Spleen (tissue), 11 donors: Measurements from ENCODE around the gene ARL6IP4. TPM values are rescaled to one million over a fixed set of nuclear protein-coding genes. Genes with fewer than 3 reads are reported as not detected.
A peak's percentile ranks its signal among the peaks of the same experiment; 100 is the strongest.

Experiments
- DNase-seq: peaks from one replicate; pipeline ENCODE4 v3.0.0-alpha.2; 2020
- H3K27ac ChIP-seq, 8 donors: fragments of 200-600 bp; sonication (generic) in 7 of 8; 1 replicate in 4 of 8; 2 replicates in 4 of 8; pipeline versions ENCODE4 v1.5.0 to v1.8.0; 2016 to 2021; ENCODE audit warnings: inconsistent platforms in 4 of 8, mild to moderate bottlenecking in 4 of 8, moderate library complexity in 1 of 8
- H3K27me3 ChIP-seq, 7 donors: fragments of 200-600 bp; sonication (generic) in 6 of 7; replicated peaks in 1 of 7; 1 replicate in 4 of 7; 2 replicates in 3 of 7; pipeline versions ENCODE4 v1.5.0 to v1.8.0; 2016 to 2021; ENCODE audit warnings: inconsistent platforms in 3 of 7, mild to moderate bottlenecking in 1 of 7
- H3K36me3 ChIP-seq, 6 donors: fragments of 200-600 bp; sonication (generic) in 5 of 6; 1 replicate in 4 of 6; 2 replicates in 2 of 6; pipeline versions ENCODE4 v1.5.0 to v1.8.0; 2016 to 2021; ENCODE audit warnings: inconsistent platforms in 2 of 6
- H3K4me1 ChIP-seq, 6 donors: fragments of 200-600 bp; sonication (generic) in 5 of 6; 1 replicate in 3 of 6; 2 replicates in 3 of 6; pipeline versions ENCODE4 v1.5.0 to v1.8.0; 2016 to 2021; ENCODE audit warnings: inconsistent platforms in 3 of 6
- H3K4me3 ChIP-seq, 8 donors: fragments of 200-600 bp; sonication (generic) in 7 of 8; 1 replicate in 4 of 8; 2 replicates in 4 of 8; pipeline versions ENCODE4 v1.5.0 to v1.8.0; 2016 to 2021; ENCODE audit warnings: inconsistent platforms in 4 of 8, mild to moderate bottlenecking in 4 of 8, moderate library complexity in 2 of 8
- H3K9me3 ChIP-seq, 8 donors: fragments of 200-600 bp; sonication (generic) in 7 of 8; 1 replicate in 4 of 8; 2 replicates in 4 of 8; pipeline versions ENCODE4 v1.5.0 to v1.8.0; 2016 to 2021; ENCODE audit warnings: inconsistent platforms in 4 of 8
- CTCF ChIP-seq, 11 experiments: fragments of 200-600 bp in 7 of 11; fragments of 450-650 bp in 4 of 11; sonication (generic) in 4 of 11; IDR thresholded peaks in 8 of 11; conservative IDR thresholded peaks in 3 of 11; 1 replicate in 7 of 11; 2 replicates in 4 of 11; pipeline versions ENCODE4 v1.4.0 to v1.8.0; 2016 to 2021; ENCODE audit warnings: antibody characterized with exemption in 11 of 11, inconsistent platforms in 4 of 11, mild to moderate bottlenecking in 1 of 11
- POLR2A ChIP-seq, 3 donors: fragments of 450-650 bp; IDR thresholded peaks; one replicate each; pipeline ENCODE4 v1.5.1; 2017; ENCODE audit warnings: antibody characterized with exemption in 3 of 3, mild to moderate bottlenecking in 1 of 3
- POLR2AphosphoS5 ChIP-seq, 3 donors: sonication (generic); formaldehyde crosslinking; IDR thresholded peaks; one replicate each; pipeline ENCODE4 v1.5.1; 2017; ENCODE audit warnings: antibody characterized with exemption in 3 of 3
- WGBS, 5 donors: extraction: QIAGEN DNeasy Blood & Tissue Kit in 3 of 5; methylation state at CpG; one replicate each; pipeline versions ENCODE4 v1.1.5 to v1.1.7; 2013 to 2018; 5-methylcytosine and 5-hydroxymethylcytosine counted together
- intact Hi-C: fragments of 100-400 bp; cut with DNase I; formaldehyde crosslinking; loops from one replicate; pipeline ENCODE4 v1.15.0; 2023; ENCODE audit warnings: low total_unique reads
- polyA plus RNA-seq, 3 donors: library from polyadenylated mRNA; stranded (reverse); fragments of 200-250 nt; gene quantifications; one replicate each; pipeline ENCODE4 v1.2.1, GENCODE V29; 2013
- total RNA-seq, 7 donors: library from RNA; depleted of rRNA in 3 of 7; stranded (reverse); fragments of >200 nt in 3 of 7; fragmentation: NEBNext Ultra II Directional in 4 of 7; extraction: Animal tissue kit (Norgen Biotek cat#: 25700) in 4 of 7; gene quantifications; one replicate each; pipeline versions ENCODE4 v1.1.0 to v1.2.1, GENCODE V29; 2016 to 2021
- donor health status: healthy with polysubstance abuse.
- donor health status: DM: no; HTN: no; CAD: no; lungs with moderate emphysema.
- donor health status: DM: no; HTN: no; CAD: no.
- donor health status: Bipolar disorder and iron deficiency.
- donor health status: healthy.
- donor health status: DM: no; HTN: no; CAD: no.
- donor health status: DM: yes; HTN: yes; CAD: no.

Gene ARL6IP4
- total and polyA plus RNA-seq, 10 donors = 150 to 419 (median 197) TPM

- Histone ChIP-seq H3K27me3 (no peaks in the 10 kb centered on the region), H3K9me3 (no peaks in the 10 kb centered on the region), H3K27ac (no peak overlapping the region), H3K36me3 (no peaks in the 10 kb centered on the region), H3K4me3 (no peak overlapping the region), H3K4me1 (peaks cover 14 to 32% (median 23%) of the 10 kb centered on the region in 6 donors)
- 64 to 80% (median 70%) methylated on average over 4 of the region's 4 CpGs for WGBS, 5 donors
- DNase-seq = no peak
- intact Hi-C loops = no loop called here
- no peak for TF ChIP-seq POLR2AphosphoS5 (IDR thresholded peaks at IDR 0.05)
- no peak for TF ChIP-seq POLR2A (IDR thresholded peaks at IDR 0.05)
- no peak for TF ChIP-seq CTCF (IDR thresholded peaks at IDR 0.05 in 8 of 11, conservative IDR thresholded peaks at IDR 0.05 in 3 of 11)
Observed at GRCh38 chr12:122969676-122970075, 10.8 kb upstream of the ARL6IP4 start.

GRCh38 chr12:122974274-122974891 lies 6.1 kb upstream of the ARL6IP4 start:
- Histone ChIP-seq H3K9me3 (no peaks in the 10 kb centered on the region), H3K4me1 (peaks cover 20 to 51% (median 47%) of the 10 kb centered on the region in 6 donors), H3K4me3 (peak overlapping the region; percentile 95 to 100 (median 98)), H3K36me3 (peaks cover 0 to 28% (median 3%) of the 10 kb centered on the region in 6 donors), H3K27ac (peak overlapping the region; percentile 97 to 100 (median 99)), H3K27me3 (no peaks in the 10 kb centered on the region)
- DNase-seq = peak; percentile 99
- WGBS, 5 donors = 0 to 1% (median 0%) methylated on average over 28 to 32 of the region's 32 CpGs
- intact Hi-C loops = no loop called here
- TF ChIP-seq CTCF (IDR thresholded peaks at IDR 0.05 in 8 of 11, conservative IDR thresholded peaks at IDR 0.05 in 3 of 11) (peak in 2 of 11 experiments; percentile 4 to 6), POLR2A (IDR thresholded peaks at IDR 0.05) (peak in 1 of 3 donors; percentile 78), POLR2AphosphoS5 (IDR thresholded peaks at IDR 0.05) (peak; percentile 77 to 89 (median 81))

GRCh38 chr12:122974892-122975789 lies 5.3 kb upstream of the ARL6IP4 start, which contains the start of gene OGFOD2:
OGFOD2 (plus strand) TSS chr12:122975244; CDS start chr12:122975252, 8 bp downstream.
- 0 to 1% (median 0%) methylated on average over 38 to 66 of the region's 66 CpGs for WGBS, 5 donors
- DNase-seq = peak; percentile 98
- Histone ChIP-seq H3K27ac (peak within 1 kb of the TSS; percentile 97 to 100 (median 99)), H3K27me3 (no peaks in the 10 kb centered on the region), H3K4me1 (peaks cover 27 to 59% (median 53%) of the 10 kb centered on the region in 6 donors), H3K4me3 (peak within 1 kb of the TSS; percentile 95 to 100 (median 98)), H3K9me3 (no peaks in the 10 kb centered on the region), H3K36me3 (peaks cover 0 to 28% (median 3%) of the 10 kb centered on the region in 6 donors)
- TF ChIP-seq CTCF (IDR thresholded peaks at IDR 0.05 in 8 of 11, conservative IDR thresholded peaks at IDR 0.05 in 3 of 11) (peak in 1 of 11 experiments; percentile 4), POLR2AphosphoS5 (IDR thresholded peaks at IDR 0.05) (peak; percentile 76 to 86 (median 82)), POLR2A (IDR thresholded peaks at IDR 0.05) (no peak)
- intact Hi-C loops = no loop called here
